NCI-H524 treated with DMSO at 0.1 percent for 48 hours (cell line): ENCODE measurements around the gene TAC3.
"Not testable (repeated sequence)": the region's sequence is repeated elsewhere in the genome, so short reads cannot be mapped to it uniquely, and the experiment has no call there.

Experiments
- DNase-seq: peaks from one replicate; lab custom pipeline; 2025; lab: John Stamatoyannopoulos, UW

TAC3 gene

GRCh38 chr12:57004651-57005050 is 11.7 kb downstream of the TAC3 start:
- DNase-seq: no peak

GRCh38 chr12:57003395-57003794 is 12.9 kb downstream of the TAC3 start:
- DNase-seq: no peak

GRCh38 chr12:57001448-57001906 is 14.9 kb downstream of the TAC3 start:
- DNase-seq: no peak

- DNase-seq: no peak
These were observed 15.9 kb downstream of the TAC3 start for GRCh38 chr12:57000393-57000792.

GRCh38 chr12:56999456-56999855 is 16.9 kb downstream of the TAC3 start:
- no peak for DNase-seq

GRCh38 chr12:56998981-56999380 is 17.3 kb downstream of the TAC3 start:
- no peak for DNase-seq

- no peak for DNase-seq
These were observed 18.0 kb downstream of the TAC3 start for GRCh38 chr12:56998316-56998715.

- no peak for DNase-seq
These were observed 19.4 kb downstream of the TAC3 start for GRCh38 chr12:56996793-56997545.

GRCh38 chr12:56995930-56996496 is 20.3 kb downstream of the TAC3 start:
- no peak for DNase-seq

- no peak for DNase-seq
These were observed 21.0 kb downstream of the TAC3 start for GRCh38 chr12:56995201-56995929.

GRCh38 chr12:56994231-56994746 is 22.0 kb downstream of the TAC3 start:
- no peak for DNase-seq

- DNase-seq: no peak
These were observed 23.0 kb downstream of the TAC3 start for GRCh38 chr12:56993346-56993745.

- DNase-seq: no peak
These were observed 24.7 kb downstream of the TAC3 start for GRCh38 chr12:56991319-56992246.

GRCh38 chr12:56990648-56991318 is 25.5 kb downstream of the TAC3 start:
- DNase-seq: no peak

GRCh38 chr12:56989861-56990610 is 26.3 kb downstream of the TAC3 start:
- no peak for DNase-seq

GRCh38 chr12:56988207-56988739 is 28.1 kb downstream of the TAC3 start:
- no peak for DNase-seq

- no peak for DNase-seq
These were observed 28.7 kb downstream of the TAC3 start for GRCh38 chr12:56987551-56988053.

- no peak for DNase-seq
These were observed 29.3 kb downstream of the TAC3 start for GRCh38 chr12:56987011-56987410.

GRCh38 chr12:56985714-56986113 is 30.6 kb downstream of the TAC3 start:
- DNase-seq: not testable (repeated sequence)

- DNase-seq: no peak
These were observed 32.9 kb downstream of the TAC3 start for GRCh38 chr12:56983386-56983785.
